Endothelial cell of umbilical vein (primary cell): Measurements from ENCODE around the gene ZBTB33. TPM values are rescaled to one million over a fixed set of nuclear protein-coding genes. Genes with fewer than 3 reads are reported as not detected.

ENCODE experiments used
- BruUV-seq: library from RNA; stranded (reverse); fragments of 400-500 nt; replicated peaks from 2 replicates; lab custom pipeline; 2021; lab: Mats Ljungman, UMichigan
- CTCF ChIA-PET: fragments of 300-600, 350-600 bp; sonication (Branson Sonifier 250); formaldehyde crosslinking; loops from one replicate; lab custom pipeline; 2021; ENCODE audit warnings: antibody characterized with exemption, inconsistent platforms; lab: Charles Lee
- POLR2A ChIA-PET: fragments of 300-600, 350-600 bp; sonication (Branson Sonifier 250); formaldehyde crosslinking; loops from one replicate; lab custom pipeline; 2021; ENCODE audit warnings: antibody characterized with exemption, inconsistent platforms; lab: Charles Lee
- DNase-seq: peaks from one replicate; pipeline ENCODE4 v3.0.0-alpha.2; 2011; ENCODE audit warnings: low read depth, low spot score
- FAIRE-seq: peaks from 2 replicates; lab custom pipeline; 2011; peaks lifted over from hg19 to GRCh38; lab: Jason Lieb, UNC
- H2AFZ ChIP-seq: 2 replicates; pipeline ENCODE4 v1.6.0; 2012; ENCODE audit warnings: low read depth, low read length, control low read depth, inconsistent platforms
- H3K27ac ChIP-seq: 2 replicates; pipeline ENCODE4 v1.5.1; 2011; ENCODE audit warnings: low read depth, mild to moderate bottlenecking, control low read depth, low read length, moderate library complexity; ENCODE audit not compliant: insufficient read depth
- H3K27me3 ChIP-seq, 2 experiments: 2 replicates each; pipeline versions ENCODE4 v1.6.0 to v1.6.1; 2011; ENCODE audit warnings: low read length in 2 of 2, mixed read lengths in 1 of 2; ENCODE audit not compliant: control insufficient read depth in 2 of 2, insufficient read depth in 2 of 2
- H3K36me3 ChIP-seq, 2 experiments: 2 replicates in 1 of 2; 3 replicates in 1 of 2; pipeline ENCODE4 v1.5.1; 2011; ENCODE audit warnings: low read length in 2 of 2, mild to moderate bottlenecking in 1 of 2, moderate library complexity in 1 of 2; ENCODE audit not compliant: control insufficient read depth in 2 of 2, insufficient read depth in 2 of 2; ENCODE audit errors: extremely low read depth in 1 of 2
- H3K4me1 ChIP-seq: 3 replicates; pipeline ENCODE4 v1.5.1; 2011; ENCODE audit warnings: mild to moderate bottlenecking, low read length; ENCODE audit not compliant: control insufficient read depth, insufficient read depth; ENCODE audit errors: extremely low read depth
- H3K4me2 ChIP-seq: 2 replicates; pipeline ENCODE4 v1.6.1; 2011; ENCODE audit warnings: low read length, control low read depth, mixed read lengths; ENCODE audit not compliant: insufficient read depth
- H3K4me3 ChIP-seq, 3 experiments: fragments of 200-600 bp in 1 of 3; sonication (generic), shearing (Covaris generic) in 1 of 3; replicated peaks in 1 of 3; 2 replicates each; pipeline ENCODE4 v1.5.1; 2011 to 2016; ENCODE audit warnings: control low read depth in 3 of 3, low read length in 3 of 3, mild to moderate bottlenecking in 2 of 3, inconsistent platforms in 1 of 3, low read depth in 1 of 3, moderate library complexity in 1 of 3; ENCODE audit not compliant: insufficient read depth in 1 of 3
- H3K79me2 ChIP-seq: 2 replicates; pipeline ENCODE4 v1.6.0; 2012; ENCODE audit warnings: low read length, inconsistent platforms; ENCODE audit not compliant: control insufficient read depth, insufficient read depth
- H3K9ac ChIP-seq: replicated peaks from 2 replicates; pipeline ENCODE3; 2011; ENCODE audit warnings: low read length, control low read depth; ENCODE audit not compliant: insufficient read depth; ENCODE audit errors: extremely low read depth
- H3K9me1 ChIP-seq: replicated peaks from 3 replicates; pipeline ENCODE4 v1.6.0; 2011; ENCODE audit warnings: mild to moderate bottlenecking, low read length; ENCODE audit not compliant: control insufficient read depth, insufficient read depth; ENCODE audit errors: extremely low read depth
- H3K9me3 ChIP-seq: replicated peaks from 2 replicates; pipeline ENCODE4 v1.5.1; 2012; ENCODE audit warnings: low read length, inconsistent platforms; ENCODE audit not compliant: control insufficient read depth, insufficient read depth
- H4K20me1 ChIP-seq: replicated peaks from 2 replicates; pipeline ENCODE3; 2011; ENCODE audit warnings: mild to moderate bottlenecking, low read length; ENCODE audit not compliant: control insufficient read depth, insufficient read depth; ENCODE audit errors: extremely low read depth
- EZH2 ChIP-seq: IDR thresholded peaks from 2 replicates; pipeline ENCODE4 v1.6.1; 2012; ENCODE audit warnings: borderline replicate concordance, low read depth, mild to moderate bottlenecking, moderate library complexity, low read length, inconsistent platforms; ENCODE audit not compliant: severe bottlenecking
- FOS ChIP-seq: IDR thresholded peaks from 2 replicates; pipeline ENCODE4 v1.6.1; 2011; ENCODE audit warnings: mild to moderate bottlenecking, low read length, moderate library complexity, borderline replicate concordance; ENCODE audit not compliant: insufficient read depth
- GATA2 ChIP-seq: IDR thresholded peaks from 2 replicates; pipeline ENCODE4 v1.7.0; 2011; ENCODE audit warnings: low read depth, mild to moderate bottlenecking, moderate library complexity, mixed read lengths, low read length; ENCODE audit not compliant: insufficient read length, insufficient read depth
- JUN ChIP-seq: IDR thresholded peaks from 2 replicates; pipeline ENCODE4 v1.6.1; 2011; ENCODE audit warnings: borderline replicate concordance, low read depth; ENCODE audit not compliant: insufficient read length, insufficient read depth
- MAX ChIP-seq: IDR thresholded peaks from 2 replicates; pipeline ENCODE4 v1.6.1; 2011; ENCODE audit not compliant: insufficient read depth, insufficient read length
- MYC ChIP-seq: IDR thresholded peaks from one replicate; pipeline ENCODE4 v1.6.1; 2011; ENCODE audit warnings: mild to moderate bottlenecking, low read depth, low read length
- POLR2A ChIP-seq: IDR thresholded peaks from 2 replicates; pipeline ENCODE4 v1.6.1; 2012; ENCODE audit warnings: low read depth, mild to moderate bottlenecking, control low read depth, low read length
- POLR2AphosphoS5 ChIP-seq: IDR thresholded peaks from 2 replicates; pipeline ENCODE4 v1.6.1; 2012; ENCODE audit warnings: low read depth, mild to moderate bottlenecking, control low read depth, low read length, moderate library complexity; ENCODE audit not compliant: insufficient read depth
- dilution Hi-C: fragments of 300-500 bp; cut with MboI; formaldehyde crosslinking; loops from one replicate; pipeline ENCODE4 v1.15.0; 2019; ENCODE audit warnings: low sequenced_read_pairs; ENCODE audit not compliant: extremely low pct_ligation_motif_present
- intact Hi-C: fragments of 100-400 bp; cut with micrococcal nuclease; formaldehyde crosslinking; loops from one replicate; pipeline ENCODE4 v1.10.0; 2022
- polyA plus RNA-seq, 4 experiments: library from polyadenylated mRNA; depleted of rRNA in 3 of 4; stranded (reverse) in 3 of 4; unstranded in 1 of 4; fragments of >200 nt; gene quantifications; 2 replicates each; pipeline versions ENCODE4 v1.2.1 to v1.2.3, GENCODE V29; 2011 to 2012; ENCODE audit warnings: missing spikeins in 1 of 4
- total RNA-seq: library from RNA; stranded (reverse); gene quantifications from 2 replicates; pipeline ENCODE4 v1.2.3, GENCODE V29; 2021
- TF ChIP-seq, protein P1 (sequence below), 2 donors: IDR thresholded peaks; 1 replicate in 1 of 2; 2 replicates in 1 of 2; pipeline ENCODE4 v1.5.1; 2011; ENCODE audit warnings: low read length in 2 of 2, mild to moderate bottlenecking in 2 of 2, moderate library complexity in 2 of 2, control low read depth in 1 of 2, inconsistent platforms in 1 of 2, low read depth in 1 of 2; ENCODE audit not compliant: insufficient read depth in 1 of 2; ENCODE audit errors: extremely low read depth in 1 of 2

Gene ZBTB33
- total and polyA plus RNA-seq, 2 donors (not counting 3 experiments of a cell fraction or from before 2014, with no cell fraction given), result 3.7 to 16.3 TPM

DNA sequence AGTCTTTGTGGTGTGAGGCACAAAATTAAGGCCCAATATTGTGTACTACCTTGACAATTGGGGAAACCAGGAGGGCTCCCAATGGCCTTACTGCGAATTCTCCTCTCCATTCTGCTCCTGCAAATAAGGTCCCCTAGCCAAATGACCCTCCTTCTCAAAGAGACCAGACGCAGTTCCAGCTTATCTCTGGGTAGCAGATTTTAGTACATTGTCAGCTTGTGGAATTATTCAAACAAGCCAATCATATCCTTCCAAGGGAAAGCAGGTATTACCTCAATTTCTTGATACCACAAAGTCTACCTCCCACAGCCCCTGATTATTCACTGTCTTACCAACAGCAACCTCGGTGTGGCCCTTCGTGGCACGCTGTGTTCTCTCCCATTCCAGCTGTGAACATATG, 7.8 kb upstream of the ZBTB33 start:
- Histone ChIP-seq H3K4me1 (peaks cover 3% of the 10 kb centered on the region), H2AFZ (no peak overlapping the region), H4K20me1 (no peaks in the 10 kb centered on the region), H3K9ac (no peak overlapping the region), H3K36me3 (no peaks in the 10 kb centered on the region), H3K4me3 (no peak overlapping the region), H3K9me1 (no peaks in the 10 kb centered on the region), H3K4me2 (no peak overlapping the region), H3K9me3 (no peaks in the 10 kb centered on the region), H3K27me3 (peaks cover 3 to 5% of the 10 kb centered on the region in 2 experiments), H3K79me2 (no peaks in the 10 kb centered on the region), H3K27ac (no peak overlapping the region)
- BruUV-seq, result no TSS peak
- ChIA-PET POLR2A (no interaction called here), CTCF (no interaction called here)
- TF ChIP-seq GATA2, result no peak
- TF ChIP-seq MAX, result no peak
- TF ChIP-seq, protein P1, sequence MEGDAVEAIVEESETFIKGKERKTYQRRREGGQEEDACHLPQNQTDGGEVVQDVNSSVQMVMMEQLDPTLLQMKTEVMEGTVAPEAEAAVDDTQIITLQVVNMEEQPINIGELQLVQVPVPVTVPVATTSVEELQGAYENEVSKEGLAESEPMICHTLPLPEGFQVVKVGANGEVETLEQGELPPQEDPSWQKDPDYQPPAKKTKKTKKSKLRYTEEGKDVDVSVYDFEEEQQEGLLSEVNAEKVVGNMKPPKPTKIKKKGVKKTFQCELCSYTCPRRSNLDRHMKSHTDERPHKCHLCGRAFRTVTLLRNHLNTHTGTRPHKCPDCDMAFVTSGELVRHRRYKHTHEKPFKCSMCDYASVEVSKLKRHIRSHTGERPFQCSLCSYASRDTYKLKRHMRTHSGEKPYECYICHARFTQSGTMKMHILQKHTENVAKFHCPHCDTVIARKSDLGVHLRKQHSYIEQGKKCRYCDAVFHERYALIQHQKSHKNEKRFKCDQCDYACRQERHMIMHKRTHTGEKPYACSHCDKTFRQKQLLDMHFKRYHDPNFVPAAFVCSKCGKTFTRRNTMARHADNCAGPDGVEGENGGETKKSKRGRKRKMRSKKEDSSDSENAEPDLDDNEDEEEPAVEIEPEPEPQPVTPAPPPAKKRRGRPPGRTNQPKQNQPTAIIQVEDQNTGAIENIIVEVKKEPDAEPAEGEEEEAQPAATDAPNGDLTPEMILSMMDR (IDR thresholded peaks at IDR 0.05; ENCODE audit: extremely low read depth in 1 of 2, insufficient read depth in 1 of 2, low read depth in 1 of 2, low read length in 2 of 2), result no peak
- no peak for TF ChIP-seq JUN
- TF ChIP-seq EZH2, result no peak
- TF ChIP-seq POLR2A, result no peak
- TF ChIP-seq FOS, result no peak
- no peak for TF ChIP-seq POLR2AphosphoS5
- no peak for TF ChIP-seq MYC
- intact Hi-C loops (no loop called here), dilution Hi-C loops (no loop called here)
- DNase-seq (no peak), FAIRE-seq (no peak)
